ES-I3 (cell line): ENCODE results near the gene TROAP.

Experiments used
- H3K36me3 ChIP-seq: 2 replicates; pipeline ENCODE4 v1.6.1; 2013; ENCODE audit warnings: mild to moderate bottlenecking, low read length, control low read depth, moderate library complexity; ENCODE audit not compliant: insufficient read depth
- H3K4me1 ChIP-seq: 2 replicates; pipeline ENCODE4 v1.6.1; 2013; ENCODE audit warnings: mild to moderate bottlenecking, control low read depth, low read length; ENCODE audit not compliant: insufficient read depth
- H3K9ac ChIP-seq: 2 replicates; pipeline ENCODE4 v1.6.1; 2013; ENCODE audit warnings: low read depth, mild to moderate bottlenecking, low read length, moderate library complexity
- H3K9me3 ChIP-seq: 2 replicates; pipeline ENCODE4 v1.6.1; 2013; ENCODE audit warnings: mild to moderate bottlenecking, low read length, moderate library complexity; ENCODE audit not compliant: control insufficient read depth, insufficient read depth

TROAP gene

GRCh38 chr12:49287876-49288275 is 35.2 kb upstream of the TROAP start:
- H3K4me1 ChIP-seq, result no peaks in the 10 kb centered on the region; the same call in 1 of the 2 replicates
- H3K36me3 ChIP-seq, result no peaks in the 10 kb centered on the region
- no peaks in the 10 kb centered on the region for H3K9me3 ChIP-seq
- no peak overlapping the region for H3K9ac ChIP-seq

- no peaks in the 10 kb centered on the region for H3K9me3 ChIP-seq
- H3K36me3 ChIP-seq, result no peaks in the 10 kb centered on the region
- H3K9ac ChIP-seq, result no peak overlapping the region
- H3K4me1 ChIP-seq, result no peaks in the 10 kb centered on the region; the same call in 1 of the 2 replicates
These were observed 34.6 kb upstream of the TROAP start for GRCh38 chr12:49288412-49288853.

- no peaks in the 10 kb centered on the region for H3K9me3 ChIP-seq
These were observed 34.0 kb upstream of the TROAP start for GRCh38 chr12:49288922-49289555.

GRCh38 chr12:49292729-49293055 is 30.4 kb upstream of the TROAP start:
- Histone ChIP-seq H3K4me1 (peaks cover 11% of the 10 kb centered on the region; the same call in 1 of the 2 replicates), H3K9ac (no peak overlapping the region), H3K36me3 (no peaks in the 10 kb centered on the region), H3K9me3 (no peaks in the 10 kb centered on the region)

More at GRCh38 chr12:49288922-49289555, 34.0 kb upstream of the TROAP start:
- Histone ChIP-seq H3K4me1 (peaks cover 3% of the 10 kb centered on the region; the same call in 1 of the 2 replicates), H3K36me3 (no peaks in the 10 kb centered on the region), H3K9ac (no peak overlapping the region)

GRCh38 chr12:49293056-49293956 is 29.7 kb upstream of the TROAP start:
- Histone ChIP-seq H3K4me1 (peaks cover 11% of the 10 kb centered on the region; the same call in 1 of the 2 replicates), H3K36me3 (no peaks in the 10 kb centered on the region), H3K9ac (no peak overlapping the region; the same call in 1 of the 2 replicates), H3K9me3 (no peaks in the 10 kb centered on the region)

GRCh38 chr12:49294086-49294803 is 28.8 kb upstream of the TROAP start:
- no peaks in the 10 kb centered on the region for H3K9me3 ChIP-seq
- no peaks in the 10 kb centered on the region for H3K36me3 ChIP-seq
- peak overlapping the region; percentile 42; the same call in 1 of the 2 replicates for H3K9ac ChIP-seq
- peaks cover 11% of the 10 kb centered on the region; the same call in 1 of the 2 replicates for H3K4me1 ChIP-seq

GRCh38 chr12:49294804-49295081 is 28.3 kb upstream of the TROAP start:
- peak overlapping the region; percentile 42; the same call in 1 of the 2 replicates for H3K9ac ChIP-seq
- no peaks in the 10 kb centered on the region for H3K36me3 ChIP-seq
- H3K9me3 ChIP-seq, result no peaks in the 10 kb centered on the region
- peaks cover 11% of the 10 kb centered on the region; the same call in 1 of the 2 replicates for H3K4me1 ChIP-seq

GRCh38 chr12:49295082-49295936 is 27.7 kb upstream of the TROAP start, which contains the start of gene PRPH:
Gene PRPH, plus strand, starts transcription at chr12:49295147. Its CDS starts 54 bp downstream, at chr12:49295201.
- peak within 1 kb of the TSS; percentile 42; the same call in 1 of the 2 replicates for H3K9ac ChIP-seq
- peaks cover 11% of the 10 kb centered on the region; the same call in 1 of the 2 replicates for H3K4me1 ChIP-seq
- H3K36me3 ChIP-seq, result no peaks in the 10 kb centered on the region
- no peaks in the 10 kb centered on the region for H3K9me3 ChIP-seq

- peak overlapping the region; percentile 44; the same call in 1 of the 2 replicates for H3K9ac ChIP-seq
- H3K4me1 ChIP-seq, result peaks cover 11% of the 10 kb centered on the region; the same call in 1 of the 2 replicates
- H3K36me3 ChIP-seq, result no peaks in the 10 kb centered on the region
- H3K9me3 ChIP-seq, result no peaks in the 10 kb centered on the region
These were observed 26.8 kb upstream of the TROAP start for GRCh38 chr12:49296034-49296835.

GRCh38 chr12:49296836-49297694 is 26.0 kb upstream of the TROAP start:
- peak overlapping the region; percentile 44; the same call in 1 of the 2 replicates for H3K9ac ChIP-seq
- H3K36me3 ChIP-seq, result no peaks in the 10 kb centered on the region
- peaks cover 11% of the 10 kb centered on the region; the same call in 1 of the 2 replicates for H3K4me1 ChIP-seq
- no peaks in the 10 kb centered on the region for H3K9me3 ChIP-seq

GRCh38 chr12:49297695-49298060 is 25.4 kb upstream of the TROAP start:
- Histone ChIP-seq H3K4me1 (peaks cover 11% of the 10 kb centered on the region; the same call in 1 of the 2 replicates), H3K36me3 (no peaks in the 10 kb centered on the region), H3K9me3 (no peaks in the 10 kb centered on the region), H3K9ac (no peak overlapping the region)

GRCh38 chr12:49298160-49298559 is 24.9 kb upstream of the TROAP start:
- Histone ChIP-seq H3K4me1 (peaks cover 11% of the 10 kb centered on the region; the same call in 1 of the 2 replicates), H3K9ac (no peak overlapping the region), H3K9me3 (no peaks in the 10 kb centered on the region), H3K36me3 (no peaks in the 10 kb centered on the region)
